ENCODE results near the gene CARD10. TPM values are rescaled to one million over a fixed set of nuclear protein-coding genes. Genes with fewer than 3 reads are reported as not detected.

Gene CARD10
- total RNA-seq, 4 donors from 2014 or later = 6.0 to 15.3 (median 8.8) TPM

- intact Hi-C loops (cut with DNase I) = no loop called here
- 90% methylated on average over 21 of the region's 23 CpGs for WGBS
- no peak overlapping the region for H3K4me3 ChIP-seq
- H3K27ac ChIP-seq (replicated peaks in 1 of 4) = no peak overlapping the region
- no peak for DNase-seq (ENCODE audit: extremely low spot score)
- H3K36me3 ChIP-seq = peaks cover 0 to 7% (median 4%) of the 10 kb centered on the region in 4 donors
- H3K9me3 ChIP-seq = no peaks in the 10 kb centered on the region
- peaks cover 0 to 48% (median 4%) of the 10 kb centered on the region in 4 donors for H3K27me3 ChIP-seq
- H3K4me1 ChIP-seq = peaks cover 24 to 36% (median 32%) of the 10 kb centered on the region in 4 donors
- no peak for TF ChIP-seq POLR2A (IDR thresholded peaks at IDR 0.05; ENCODE audit: low read depth)
- no peak for TF ChIP-seq CTCF (IDR thresholded peaks at IDR 0.05)
- TF ChIP-seq EP300 (IDR thresholded peaks at IDR 0.05) = no peak
- no peak for TF ChIP-seq POLR2AphosphoS5 (IDR thresholded peaks at IDR 0.05)
These were observed 3.3 kb downstream of the CARD10 start for GRCh38 chr22:37515901-37516300.

- intact Hi-C loops (cut with DNase I) = no loop called here
- Histone ChIP-seq H3K4me3 (no peak overlapping the region), H3K4me1 (peaks cover 23 to 36% (median 35%) of the 10 kb centered on the region in 4 donors), H3K27me3 (peaks cover 0 to 45% (median 4%) of the 10 kb centered on the region in 4 donors), H3K36me3 (peaks cover 0 to 12% (median 4%) of the 10 kb centered on the region in 4 donors), H3K27ac (replicated peaks in 1 of 4) (no peak overlapping the region), H3K9me3 (no peaks in the 10 kb centered on the region)
- no peak for DNase-seq (ENCODE audit: extremely low spot score)
- 75% methylated on average over 15 of the region's 15 CpGs for WGBS
- TF ChIP-seq POLR2A (IDR thresholded peaks at IDR 0.05; ENCODE audit: low read depth) (no peak), CTCF (IDR thresholded peaks at IDR 0.05) (no peak), POLR2AphosphoS5 (IDR thresholded peaks at IDR 0.05) (no peak), EP300 (IDR thresholded peaks at IDR 0.05) (no peak)
These were observed 4.6 kb downstream of the CARD10 start for GRCh38 chr22:37514526-37515051.

GRCh38 chr22:37511395-37512104 is 7.7 kb downstream of the CARD10 start:
- WGBS = 85% methylated on average over 6 of the region's 6 CpGs
- Histone ChIP-seq H3K4me3 (no peak overlapping the region), H3K27ac (replicated peaks in 1 of 4) (peak overlapping the region; percentile 10 to 62 (median 34)), H3K36me3 (peaks cover 0 to 28% (median 6%) of the 10 kb centered on the region in 4 donors), H3K4me1 (peaks cover 37 to 46% (median 43%) of the 10 kb centered on the region in 4 donors), H3K27me3 (peaks cover 0 to 39% (median 0%) of the 10 kb centered on the region in 4 donors), H3K9me3 (no peaks in the 10 kb centered on the region)
- TF ChIP-seq CTCF (IDR thresholded peaks at IDR 0.05) (no peak), POLR2A (IDR thresholded peaks at IDR 0.05; ENCODE audit: low read depth) (no peak), EP300 (IDR thresholded peaks at IDR 0.05) (no peak), POLR2AphosphoS5 (IDR thresholded peaks at IDR 0.05) (no peak)
- intact Hi-C loops (cut with DNase I) = no loop called here
- DNase-seq (ENCODE audit: extremely low spot score) = no peak

- Histone ChIP-seq H3K36me3 (peaks cover 0 to 38% (median 6%) of the 10 kb centered on the region in 4 donors), H3K27me3 (peaks cover 0 to 34% (median 0%) of the 10 kb centered on the region in 4 donors), H3K4me3 (no peak overlapping the region), H3K4me1 (peaks cover 37 to 46% (median 43%) of the 10 kb centered on the region in 4 donors), H3K27ac (replicated peaks in 1 of 4) (peak overlapping the region in 2 of 4 donors; percentile 9 to 17), H3K9me3 (no peaks in the 10 kb centered on the region)
- 55% methylated on average over 5 of the region's 10 CpGs for WGBS
- TF ChIP-seq POLR2AphosphoS5 (IDR thresholded peaks at IDR 0.05) (no peak), POLR2A (IDR thresholded peaks at IDR 0.05; ENCODE audit: low read depth) (no peak), CTCF (IDR thresholded peaks at IDR 0.05) (no peak), EP300 (IDR thresholded peaks at IDR 0.05) (no peak)
- intact Hi-C loops (cut with DNase I) = no loop called here
- DNase-seq (ENCODE audit: extremely low spot score) = no peak
These were observed 9.1 kb downstream of the CARD10 start for GRCh38 chr22:37510091-37510490.

Data from esophagus muscularis mucosa (tissue), 4 donors.